H9 (cell line): ENCODE measurements around the gene NUDCD2. TPM values are rescaled to one million over a fixed set of nuclear protein-coding genes. Genes with fewer than 3 reads are reported as not detected.

Source experiments
- DNase-seq: peaks from one replicate; pipeline ENCODE4 v3.0.0-alpha.2; 2017
- H2AFZ ChIP-seq: one replicate; pipeline ENCODE4 v1.6.1; 2013; ENCODE audit warnings: mild to moderate bottlenecking, low read length, control low read depth, moderate library complexity
- H2AK5ac ChIP-seq: 2 replicates; pipeline ENCODE4 v1.6.1; 2013; ENCODE audit warnings: low read length, control low read depth, mixed read lengths; ENCODE audit not compliant: insufficient read length
- H2BK120ac ChIP-seq: one replicate; pipeline ENCODE4 v1.6.1; 2013; ENCODE audit warnings: low read depth, mild to moderate bottlenecking, low read length, control low read depth, inconsistent platforms; ENCODE audit not compliant: poor library complexity, severe bottlenecking
- H2BK12ac ChIP-seq: 2 replicates; pipeline ENCODE4 v1.6.1; 2013; ENCODE audit warnings: low read length, control low read depth, mixed read lengths, low read depth; ENCODE audit not compliant: insufficient read length
- H2BK15ac ChIP-seq: 2 replicates; pipeline ENCODE4 v1.6.1; 2013; ENCODE audit warnings: low read depth, low read length, control low read depth
- H2BK20ac ChIP-seq: one replicate; pipeline ENCODE4 v1.6.1; 2013; ENCODE audit warnings: low read depth, mild to moderate bottlenecking, low read length, control low read depth, inconsistent platforms; ENCODE audit not compliant: poor library complexity, severe bottlenecking
- H2BK5ac ChIP-seq: 2 replicates; pipeline ENCODE4 v1.6.1; 2013; ENCODE audit warnings: low read length, control low read depth, mixed read lengths; ENCODE audit not compliant: insufficient read length
- H3K14ac ChIP-seq: 2 replicates; pipeline ENCODE4 v1.6.1; 2013; ENCODE audit warnings: low read length, control low read depth; ENCODE audit not compliant: insufficient read depth
- H3K18ac ChIP-seq: 2 replicates; pipeline ENCODE4 v1.6.1; 2013; ENCODE audit warnings: low read depth, mild to moderate bottlenecking, mixed read lengths, low read length, control low read depth; ENCODE audit not compliant: insufficient read length
- H3K23ac ChIP-seq: 2 replicates; pipeline ENCODE4 v1.6.1; 2013; ENCODE audit warnings: low read length, control low read depth, mixed read lengths, low read depth; ENCODE audit not compliant: insufficient read length
- H3K23me2 ChIP-seq: 2 replicates; pipeline ENCODE4 v1.6.1; 2013; ENCODE audit warnings: low read depth, mild to moderate bottlenecking, mixed read lengths, low read length, control low read depth; ENCODE audit not compliant: insufficient read length, poor library complexity, severe bottlenecking
- H3K27ac ChIP-seq: 2 replicates; pipeline ENCODE4 v1.5.1; 2013; ENCODE audit warnings: low read length, control low read depth, mixed read lengths, low read depth; ENCODE audit not compliant: insufficient read length
- H3K27me3 ChIP-seq: 2 replicates; pipeline ENCODE4 v1.6.1; 2013; ENCODE audit warnings: low read length, control low read depth, inconsistent platforms; ENCODE audit not compliant: insufficient read depth
- H3K4ac ChIP-seq: 2 replicates; pipeline ENCODE4 v1.6.1; 2013; ENCODE audit warnings: low read depth, mild to moderate bottlenecking, control low read depth, inconsistent platforms, low read length, moderate library complexity
- H3K4me1 ChIP-seq: 2 replicates; pipeline ENCODE4 v1.6.1; 2013; ENCODE audit warnings: low read length, control low read depth, inconsistent platforms; ENCODE audit not compliant: insufficient read depth
- H3K4me2 ChIP-seq: 2 replicates; pipeline ENCODE4 v1.6.1; 2013; ENCODE audit warnings: low read length, control low read depth, mixed read lengths; ENCODE audit not compliant: insufficient read length, insufficient read depth
- H3K56ac ChIP-seq: 2 replicates; pipeline ENCODE4 v1.6.1; 2013; ENCODE audit warnings: low read depth, mild to moderate bottlenecking, mixed read lengths, low read length, control low read depth; ENCODE audit not compliant: insufficient read length
- H3K79me1 ChIP-seq: 2 replicates; pipeline ENCODE4 v1.6.1; 2013; ENCODE audit warnings: low read depth, mild to moderate bottlenecking, moderate library complexity, low read length, control low read depth, inconsistent platforms; ENCODE audit not compliant: insufficient read depth, poor library complexity, severe bottlenecking
- H3K79me2 ChIP-seq: 2 replicates; pipeline ENCODE4 v1.6.1; 2013; ENCODE audit warnings: low read length, control low read depth, inconsistent platforms; ENCODE audit not compliant: insufficient read depth
- H3K9ac ChIP-seq: 2 replicates; pipeline ENCODE4 v1.6.1; 2013; ENCODE audit warnings: low read length, control low read depth, mixed read lengths; ENCODE audit not compliant: insufficient read length; ENCODE audit errors: extremely low read depth
- H3K9me3 ChIP-seq: one replicate; pipeline ENCODE4 v1.6.1; 2013; ENCODE audit warnings: low read depth, low read length, inconsistent platforms; ENCODE audit not compliant: control insufficient read depth
- H3T11ph ChIP-seq: one replicate; pipeline ENCODE4 v1.6.1; 2013; ENCODE audit warnings: mild to moderate bottlenecking, low read length, control low read depth, inconsistent platforms
- H4K20me1 ChIP-seq: one replicate; pipeline ENCODE4 v1.6.1; 2013; ENCODE audit not compliant: control insufficient read depth, insufficient read length, insufficient read depth
- H4K5ac ChIP-seq: 2 replicates; pipeline ENCODE4 v1.6.1; 2013; ENCODE audit warnings: low read depth, mild to moderate bottlenecking, mixed read lengths, low read length, control low read depth; ENCODE audit not compliant: insufficient read length
- H4K8ac ChIP-seq: replicated peaks from 2 replicates; pipeline ENCODE4 v1.6.1; 2013; ENCODE audit warnings: low read length, control low read depth, mixed read lengths, low read depth; ENCODE audit not compliant: insufficient read length
- H4K91ac ChIP-seq: 2 replicates; pipeline ENCODE4 v1.6.1; 2013; ENCODE audit warnings: low read depth, mild to moderate bottlenecking, moderate library complexity, mixed read lengths, low read length, control low read depth; ENCODE audit not compliant: insufficient read length
- H3K27ac Mint-ChIP-seq, 3 experiments: 2 replicates in 2 of 3; 3 replicates in 1 of 3; pipeline ENCODE4 v1.8.0; 2020 to 2021; ENCODE audit warnings: mixed read lengths in 3 of 3, mild to moderate bottlenecking in 1 of 3, moderate library complexity in 1 of 3
- H3K27me3 Mint-ChIP-seq: 2 replicates; pipeline ENCODE4 v1.8.0; 2021; ENCODE audit warnings: low read depth, mild to moderate bottlenecking, moderate library complexity, mixed read lengths
- H3K36me3 Mint-ChIP-seq, 3 experiments: 2 replicates in 2 of 3; 3 replicates in 1 of 3; pipeline ENCODE4 v1.8.0; 2020 to 2021; ENCODE audit warnings: low read depth in 3 of 3, mixed read lengths in 3 of 3; ENCODE audit not compliant: insufficient read depth in 1 of 3
- H3K4me1 Mint-ChIP-seq, 2 experiments: 2 replicates each; pipeline ENCODE4 v1.8.0; 2020; ENCODE audit warnings: mixed read lengths in 2 of 2
- H3K4me3 Mint-ChIP-seq, 2 experiments: 2 replicates in 1 of 2; 3 replicates in 1 of 2; pipeline ENCODE4 v1.8.0; 2020 to 2021; ENCODE audit warnings: mild to moderate bottlenecking in 2 of 2, mixed read lengths in 2 of 2, moderate library complexity in 1 of 2
- H3K9me3 Mint-ChIP-seq, 2 experiments: 2 replicates in 1 of 2; 3 replicates in 1 of 2; pipeline ENCODE4 v1.8.0; 2020; ENCODE audit warnings: mild to moderate bottlenecking in 2 of 2, mixed read lengths in 2 of 2, moderate library complexity in 1 of 2
- CTCF ChIP-seq: fragments of 200-600 bp; sonication (generic); conservative IDR thresholded peaks from 3 replicates; pipeline ENCODE4 v1.8.0; 2021; ENCODE audit warnings: antibody characterized with exemption, mild to moderate bottlenecking
- WGBS: extraction: QIAGEN DNeasy Blood & Tissue Kit; methylation state at CpG from one replicate; pipeline ENCODE4 v1.1.7; 2013; ENCODE audit warnings: missing lambda C conversion rate, low lambda C conversion rate, mixed read lengths; ENCODE audit not compliant: insufficient read length; ENCODE audit errors: extremely low coverage; 5-methylcytosine and 5-hydroxymethylcytosine counted together
- total RNA-seq: library from RNA; stranded (reverse); gene quantifications from 2 replicates; pipeline ENCODE4 v1.2.1, GENCODE V29; 2021

The NUDCD2 gene
- total RNA-seq, 1 experiment from 2014 or later: 42.2 TPM

GRCh38 chr5:163458778-163459385 lies 1.0 kb downstream of the NUDCD2 start:
- Histone ChIP-seq H3K4ac (no peak overlapping the region), H3T11ph (no peak overlapping the region), H3K79me2 (no peaks in the 10 kb centered on the region; the same call in 1 of the 2 replicates), H2BK12ac (no peak overlapping the region), H2AFZ (no peak overlapping the region), H3K27ac (peak overlapping the region; percentile 98), H2BK15ac (no peak overlapping the region), H3K9ac (peak overlapping the region; percentile 82), H4K91ac (no peak overlapping the region), H3K14ac (no peak overlapping the region), H2AK5ac (no peak overlapping the region), H2BK20ac (no peak overlapping the region), H3K79me1 (peaks cover 4% of the 10 kb centered on the region), H4K5ac (no peak overlapping the region), H2BK5ac (no peak overlapping the region), H4K20me1 (no peaks in the 10 kb centered on the region), H3K4me2 (peak overlapping the region; percentile 89), H4K8ac (no peak overlapping the region), H3K9me3 (no peaks in the 10 kb centered on the region), H3K23me2 (peaks cover 4% of the 10 kb centered on the region), H3K56ac (no peak overlapping the region), H3K27me3 (no peaks in the 10 kb centered on the region; the same call in 1 of the 2 replicates), H3K18ac (no peak overlapping the region), H3K23ac (no peak overlapping the region), H3K4me1 (no peaks in the 10 kb centered on the region), H2BK120ac (no peak overlapping the region)
- peak overlapping the region; percentile 93 to 99 for H3K4me3 Mint-ChIP-seq
- H3K27ac Mint-ChIP-seq: peak overlapping the region; percentile 99 to 100 (median 100)
- DNase-seq: no peak
- TF ChIP-seq CTCF: no peak
- H3K4me1 Mint-ChIP-seq: peaks cover 11 to 25% of the 10 kb centered on the region in 2 experiments
- H3K36me3 Mint-ChIP-seq: peaks cover 19 to 38% (median 26%) of the 10 kb centered on the region in 3 experiments; a peak in 6 of 7 replicates
- peaks cover 3% of the 10 kb centered on the region; the same call in 1 of the 2 replicates for H3K27me3 Mint-ChIP-seq
- WGBS: no CpG with 5 or more reads among the region's 6 CpGs
- H3K9me3 Mint-ChIP-seq: no peaks in the 10 kb centered on the region
